Tibial artery (tissue), 4 donors: Measurements from ENCODE around the gene SMG7.

Source experiments
- DNase-seq, 2 donors: peaks; one replicate each; pipeline ENCODE4 v3.0.0-alpha.2; 2019
- H3K27ac ChIP-seq, 2 donors: fragments of 200-600 bp; sonication (generic) in 1 of 2; 1 replicate in 1 of 2; 2 replicates in 1 of 2; pipeline ENCODE4 v1.5.1; 2018 to 2019; ENCODE audit warnings: mild to moderate bottlenecking in 1 of 2
- H3K27me3 ChIP-seq, 2 donors: fragments of 200-600 bp; sonication (generic) in 1 of 2; one replicate each; pipeline versions ENCODE4 v1.5.1 to v1.6.0; 2016 to 2019
- H3K36me3 ChIP-seq, 3 donors: fragments of 200-600 bp; sonication (generic) in 2 of 3; one replicate each; pipeline ENCODE4 v1.5.1; 2016 to 2019; ENCODE audit warnings: mild to moderate bottlenecking in 2 of 3
- H3K4me1 ChIP-seq, 4 donors: fragments of 200-600 bp; sonication (generic) in 2 of 4; 1 replicate in 3 of 4; 2 replicates in 1 of 4; pipeline ENCODE4 v1.5.1; 2016 to 2019
- H3K4me3 ChIP-seq, 2 donors: fragments of 200-600 bp; sonication (generic) in 1 of 2; 1 replicate in 1 of 2; 2 replicates in 1 of 2; pipeline ENCODE4 v1.5.1; 2018 to 2019; ENCODE audit warnings: mild to moderate bottlenecking in 2 of 2
- H3K9me3 ChIP-seq, 3 donors: fragments of 200-600 bp; sonication (generic) in 1 of 3; one replicate each; pipeline ENCODE4 v1.5.1; 2016 to 2019
- intact Hi-C: fragments of 100-400 bp; cut with DNase I; formaldehyde crosslinking; loops from one replicate; pipeline ENCODE4 v1.15.0; 2023; ENCODE audit warnings: low total_unique reads
- TF ChIP-seq, protein P1 (sequence below), 2 experiments: fragments of 200-600 bp in 1 of 2; fragments of 450-650 bp in 1 of 2; IDR thresholded peaks; one replicate each; pipeline ENCODE4 v1.5.1; 2017 to 2019; ENCODE audit warnings: antibody characterized with exemption in 2 of 2, mild to moderate bottlenecking in 1 of 2, moderate library complexity in 1 of 2

Gene SMG7

DNA sequence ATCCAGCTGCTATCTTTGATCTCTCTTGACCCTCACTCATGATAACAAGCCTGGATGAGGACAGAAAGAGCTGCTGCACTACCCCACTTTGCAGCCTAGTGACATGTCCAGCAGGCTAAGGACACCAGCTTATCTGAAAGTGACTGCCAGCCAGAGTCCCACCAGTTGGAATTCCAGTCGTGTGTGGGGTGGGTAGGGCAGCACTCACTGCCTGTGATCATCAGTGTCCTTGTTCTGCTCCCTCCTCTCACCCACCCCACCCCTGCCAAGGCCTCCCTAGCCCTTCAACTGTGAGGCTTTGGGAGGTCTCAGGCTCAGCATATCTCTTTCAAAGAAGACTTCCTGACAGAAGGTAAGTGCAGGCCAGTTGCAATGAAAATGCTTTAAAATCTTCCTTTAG lies 38.6 kb upstream of the SMG7 start:
- intact Hi-C loops = no loop called here
- Histone ChIP-seq H3K4me3 (no peak overlapping the region), H3K27ac (no peak overlapping the region), H3K4me1 (no peaks in the 10 kb centered on the region), H3K9me3 (no peaks in the 10 kb centered on the region), H3K27me3 (peaks cover 0 to 3% of the 10 kb centered on the region in 2 donors), H3K36me3 (no peaks in the 10 kb centered on the region)
- TF ChIP-seq, protein P1, sequence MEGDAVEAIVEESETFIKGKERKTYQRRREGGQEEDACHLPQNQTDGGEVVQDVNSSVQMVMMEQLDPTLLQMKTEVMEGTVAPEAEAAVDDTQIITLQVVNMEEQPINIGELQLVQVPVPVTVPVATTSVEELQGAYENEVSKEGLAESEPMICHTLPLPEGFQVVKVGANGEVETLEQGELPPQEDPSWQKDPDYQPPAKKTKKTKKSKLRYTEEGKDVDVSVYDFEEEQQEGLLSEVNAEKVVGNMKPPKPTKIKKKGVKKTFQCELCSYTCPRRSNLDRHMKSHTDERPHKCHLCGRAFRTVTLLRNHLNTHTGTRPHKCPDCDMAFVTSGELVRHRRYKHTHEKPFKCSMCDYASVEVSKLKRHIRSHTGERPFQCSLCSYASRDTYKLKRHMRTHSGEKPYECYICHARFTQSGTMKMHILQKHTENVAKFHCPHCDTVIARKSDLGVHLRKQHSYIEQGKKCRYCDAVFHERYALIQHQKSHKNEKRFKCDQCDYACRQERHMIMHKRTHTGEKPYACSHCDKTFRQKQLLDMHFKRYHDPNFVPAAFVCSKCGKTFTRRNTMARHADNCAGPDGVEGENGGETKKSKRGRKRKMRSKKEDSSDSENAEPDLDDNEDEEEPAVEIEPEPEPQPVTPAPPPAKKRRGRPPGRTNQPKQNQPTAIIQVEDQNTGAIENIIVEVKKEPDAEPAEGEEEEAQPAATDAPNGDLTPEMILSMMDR (IDR thresholded peaks at IDR 0.05) = no peak
- no peak for DNase-seq

DNA sequence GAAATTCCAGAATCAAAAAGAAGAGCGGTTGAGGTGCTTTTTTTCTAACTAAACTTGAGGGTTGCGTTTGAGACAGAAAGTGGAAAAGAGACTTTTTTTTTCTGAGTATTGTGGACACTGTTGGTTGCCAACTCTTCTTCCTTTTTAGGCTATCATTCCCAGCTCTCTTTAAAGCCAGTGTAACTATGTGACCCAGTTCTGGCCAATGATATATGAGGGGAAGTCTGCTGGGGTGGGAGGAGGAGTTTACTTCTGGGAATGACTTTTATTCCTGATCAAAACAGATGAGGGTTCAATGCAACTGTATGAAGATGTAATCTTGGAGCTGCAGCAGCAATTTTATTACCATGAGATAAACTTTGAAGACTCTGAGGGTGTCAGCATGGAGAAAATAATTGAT lies 36.8 kb upstream of the SMG7 start:
- Histone ChIP-seq H3K9me3 (no peaks in the 10 kb centered on the region), H3K27ac (no peak overlapping the region), H3K4me3 (no peak overlapping the region), H3K4me1 (no peaks in the 10 kb centered on the region), H3K27me3 (peaks cover 0 to 3% of the 10 kb centered on the region in 2 donors), H3K36me3 (no peaks in the 10 kb centered on the region)
- intact Hi-C loops = no loop called here
- no peak for DNase-seq
- TF ChIP-seq, protein P1 (IDR thresholded peaks at IDR 0.05) = no peak

DNA sequence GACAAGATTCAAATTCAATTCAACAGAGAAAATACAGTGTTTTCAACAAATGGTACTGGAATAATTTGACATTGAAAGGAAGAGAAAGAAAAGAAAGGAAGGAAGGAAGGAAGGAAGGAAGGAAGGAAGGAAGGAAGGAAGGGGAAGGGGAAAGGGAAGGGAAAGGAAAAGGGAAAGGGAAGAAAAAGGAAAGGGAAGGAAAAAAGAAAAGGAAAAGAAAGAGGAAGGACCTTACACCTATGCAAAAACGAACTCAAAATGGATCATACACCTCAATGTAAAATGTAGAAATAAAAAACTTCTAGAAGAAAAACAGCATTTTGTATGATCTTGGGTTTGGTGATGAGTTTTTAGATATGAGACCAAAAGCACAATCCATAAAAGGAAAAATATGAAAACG lies 34.2 kb upstream of the SMG7 start:
- H3K27ac ChIP-seq = no peak overlapping the region
- H3K4me1 ChIP-seq = no peaks in the 10 kb centered on the region
- no peak overlapping the region for H3K4me3 ChIP-seq
- no peaks in the 10 kb centered on the region for H3K9me3 ChIP-seq
- no peaks in the 10 kb centered on the region for H3K27me3 ChIP-seq
- no peaks in the 10 kb centered on the region for H3K36me3 ChIP-seq
- TF ChIP-seq, protein P1 (IDR thresholded peaks at IDR 0.05) = no peak
- DNase-seq = no peak
- intact Hi-C loops = no loop called here

DNA sequence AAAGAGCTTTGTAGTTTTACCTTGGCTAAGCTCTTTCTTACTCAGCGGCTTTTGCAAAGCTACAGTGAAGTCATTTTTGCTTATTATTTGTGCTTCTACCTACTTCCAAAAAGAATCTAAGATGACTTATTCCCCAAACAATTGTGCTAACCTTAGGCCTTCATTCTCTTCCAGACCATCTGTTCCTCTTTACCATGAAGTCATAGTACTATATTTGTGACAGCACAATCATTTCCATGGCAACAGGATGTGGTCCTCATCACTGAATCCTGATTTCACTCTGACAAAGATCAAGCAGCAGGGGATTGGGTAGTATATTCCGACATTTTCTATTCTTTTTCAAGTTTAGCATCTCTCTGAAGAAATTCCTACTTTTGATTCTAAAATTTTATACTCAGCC lies 29.3 kb upstream of the SMG7 start:
- Histone ChIP-seq H3K27me3 (no peaks in the 10 kb centered on the region), H3K9me3 (no peaks in the 10 kb centered on the region), H3K4me3 (no peak overlapping the region), H3K4me1 (no peaks in the 10 kb centered on the region), H3K27ac (no peak overlapping the region), H3K36me3 (no peaks in the 10 kb centered on the region)
- TF ChIP-seq, protein P1 (IDR thresholded peaks at IDR 0.05) = no peak
- DNase-seq = no peak
- intact Hi-C loops = no loop called here

DNA sequence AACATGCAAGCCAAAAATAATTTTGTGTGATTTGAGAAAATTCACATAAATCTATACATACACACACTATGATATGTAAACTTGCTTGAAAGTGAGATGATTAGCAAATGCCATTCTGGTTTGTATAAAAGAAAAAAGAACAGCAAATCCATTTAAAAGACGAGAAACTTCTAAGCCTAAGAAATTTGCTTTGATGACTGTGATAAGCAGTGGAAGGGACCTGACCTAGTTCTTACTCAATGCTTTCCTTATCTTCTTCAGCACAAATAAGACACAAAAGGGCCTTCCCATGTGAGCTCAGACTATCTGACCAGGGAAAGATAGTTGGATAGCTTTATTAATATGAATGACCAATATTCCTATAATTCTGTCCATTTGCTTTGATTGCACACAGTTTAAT lies 28.8 kb upstream of the SMG7 start:
- TF ChIP-seq, protein P1 (IDR thresholded peaks at IDR 0.05) = no peak
- Histone ChIP-seq H3K27me3 (no peaks in the 10 kb centered on the region), H3K27ac (no peak overlapping the region), H3K36me3 (no peaks in the 10 kb centered on the region), H3K4me1 (no peaks in the 10 kb centered on the region), H3K4me3 (no peak overlapping the region), H3K9me3 (no peaks in the 10 kb centered on the region)
- intact Hi-C loops = no loop called here
- DNase-seq = no peak

DNA sequence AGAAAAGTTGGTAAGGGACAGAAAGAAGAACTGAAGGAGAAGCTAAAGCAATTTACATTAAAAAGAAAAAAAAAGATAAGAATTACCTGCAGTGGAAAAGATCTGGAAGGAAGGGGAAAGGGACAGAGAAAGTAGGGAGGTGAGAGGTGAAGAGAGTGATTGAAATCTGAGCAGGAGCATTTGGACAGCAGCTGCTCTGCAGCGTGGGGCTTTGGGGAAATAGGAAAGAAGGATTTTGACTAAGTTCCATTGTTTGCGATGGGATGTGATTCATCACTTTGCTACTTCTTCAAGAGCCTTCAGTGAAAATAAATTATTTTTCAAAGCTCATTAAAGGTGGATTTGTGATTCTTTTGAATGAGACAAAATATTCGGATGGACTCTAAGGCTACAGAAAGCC lies 28.1 kb upstream of the SMG7 start:
- H3K27me3 ChIP-seq = no peaks in the 10 kb centered on the region
- H3K4me1 ChIP-seq = no peaks in the 10 kb centered on the region
- H3K27ac ChIP-seq = no peak overlapping the region
- no peak for DNase-seq
- TF ChIP-seq, protein P1 (IDR thresholded peaks at IDR 0.05) = no peak
- H3K4me3 ChIP-seq = no peak overlapping the region
- H3K9me3 ChIP-seq = no peaks in the 10 kb centered on the region
- no peaks in the 10 kb centered on the region for H3K36me3 ChIP-seq
- intact Hi-C loops = no loop called here
